Fibroblast of skin of right biceps (primary cell): ENCODE results near the gene ANKS4B.
"Not testable (repeated sequence)": the region's sequence is repeated elsewhere in the genome, so short reads cannot be mapped to it uniquely, and the experiment has no call there.

Experiments
- DNase-seq: peaks from one replicate; pipeline ENCODE4 v3.0.0-alpha.2; 2013

ANKS4B gene

DNA sequence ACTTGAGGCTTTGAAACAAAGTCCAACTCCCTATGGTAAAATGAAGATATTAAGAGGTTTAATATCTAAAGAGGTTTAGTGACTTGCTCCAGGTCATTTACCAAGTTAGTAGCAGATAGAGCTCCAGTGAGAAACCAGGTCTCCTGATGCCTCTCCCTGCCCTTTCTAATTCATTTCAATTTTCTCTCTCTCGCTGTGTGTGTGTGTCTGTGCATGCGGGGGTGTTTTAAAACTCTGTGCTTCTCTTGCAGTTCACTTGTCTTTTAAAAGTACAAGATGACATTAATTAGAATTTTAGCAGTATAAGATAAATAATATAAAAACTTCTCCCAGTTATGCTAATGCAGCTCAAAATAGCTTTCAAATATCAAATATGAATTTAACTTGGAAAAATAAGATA is 13.9 kb upstream of the ANKS4B start:
- DNase-seq, result no peak

DNA sequence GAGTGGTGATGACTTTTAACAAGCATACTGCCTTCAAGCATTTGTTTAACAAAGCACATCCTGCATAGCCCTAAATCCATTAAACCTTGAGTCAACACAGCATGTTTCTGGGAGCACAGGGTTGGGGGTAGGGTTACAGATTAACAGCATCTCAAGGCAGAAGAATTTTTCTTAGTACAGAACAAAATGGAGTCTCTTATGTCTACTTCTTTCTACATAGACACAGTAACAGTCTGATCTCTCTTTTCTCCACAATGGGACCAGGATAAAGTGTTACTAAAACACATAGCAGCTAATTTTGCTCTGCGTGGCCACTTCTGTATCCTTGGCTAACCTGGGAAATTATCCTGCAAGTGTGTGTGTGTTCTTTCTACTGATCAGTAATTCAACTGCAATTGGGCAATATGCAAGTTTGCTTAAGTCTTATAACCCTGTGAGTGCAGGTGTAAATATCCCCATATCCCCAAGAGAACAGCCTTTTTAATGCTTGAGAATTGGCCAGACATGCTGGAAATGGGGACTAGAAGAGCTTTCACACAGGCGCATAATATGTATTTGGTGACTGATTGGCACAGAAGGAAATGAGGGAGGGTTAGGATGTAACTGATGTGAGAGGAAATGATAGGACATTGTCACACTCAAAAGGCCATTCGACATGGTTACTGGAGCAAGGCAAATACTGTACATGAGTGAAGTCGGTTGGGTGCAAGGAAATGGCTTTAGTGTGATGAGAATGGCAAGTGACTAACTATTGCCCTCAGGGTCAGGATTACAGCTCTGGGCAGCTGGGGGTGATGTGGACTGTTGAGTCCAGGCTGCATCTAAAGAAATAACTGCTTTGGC is 10.8 kb upstream of the ANKS4B start:
- no peak for DNase-seq

DNA sequence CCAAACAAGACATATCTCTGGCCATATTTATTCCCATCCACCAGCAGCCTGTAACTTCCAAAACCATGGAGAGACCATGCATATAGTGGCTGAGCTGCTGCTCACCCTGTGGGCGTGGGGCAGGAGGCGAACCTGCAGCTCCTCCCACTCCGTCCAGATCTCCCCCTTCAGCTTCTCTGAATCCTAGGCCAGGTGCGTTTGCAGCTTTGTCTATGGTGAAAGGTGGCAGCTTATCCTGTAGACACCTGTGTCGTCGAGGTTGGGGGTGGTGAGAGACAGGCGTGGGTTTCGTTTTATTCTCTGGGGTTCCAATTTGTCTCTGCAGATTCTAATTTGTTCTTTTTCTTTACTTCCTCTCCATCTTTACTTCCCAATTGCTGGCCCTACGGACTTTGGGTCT is 9.7 kb upstream of the ANKS4B start:
- DNase-seq, result no peak

DNA sequence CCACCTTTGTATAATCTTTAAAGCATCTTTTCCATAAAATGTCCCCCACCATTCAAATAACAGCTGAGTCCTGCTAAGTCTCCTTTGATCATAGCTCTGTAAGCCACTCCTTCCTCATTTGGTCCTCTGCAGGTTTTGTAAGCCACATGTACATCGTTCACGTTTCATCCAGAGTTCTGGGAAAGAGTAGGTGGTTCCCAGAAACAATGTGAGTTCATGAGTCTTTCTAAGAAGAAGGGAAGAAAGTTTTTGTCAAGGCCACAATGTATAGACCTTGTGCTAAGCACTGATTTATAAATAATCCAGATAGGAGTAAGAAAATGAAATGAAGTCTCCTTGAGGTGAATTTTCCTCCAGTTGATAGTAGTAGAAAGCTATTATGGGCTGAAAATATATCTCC is 8.7 kb upstream of the ANKS4B start:
- no peak for DNase-seq

DNA sequence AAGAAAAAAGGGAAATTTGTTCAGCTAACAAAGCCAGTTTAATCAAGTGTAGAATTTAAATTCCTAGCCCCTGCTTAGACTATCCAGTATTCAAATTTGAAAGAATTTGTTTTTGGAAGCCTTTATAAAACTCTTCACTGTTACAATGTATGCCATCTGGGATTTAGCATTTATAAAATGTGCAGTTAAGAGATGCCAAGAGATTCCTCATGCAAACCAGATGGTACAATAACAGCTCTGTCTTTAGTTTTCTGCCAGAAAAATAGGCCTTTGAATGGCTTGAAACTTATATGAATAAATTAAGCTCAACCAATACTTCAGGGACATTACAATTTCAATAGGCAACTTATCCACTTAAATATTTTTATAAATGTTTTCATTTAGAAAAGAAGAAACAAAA is 6.8 kb upstream of the ANKS4B start:
- no peak for DNase-seq

DNA sequence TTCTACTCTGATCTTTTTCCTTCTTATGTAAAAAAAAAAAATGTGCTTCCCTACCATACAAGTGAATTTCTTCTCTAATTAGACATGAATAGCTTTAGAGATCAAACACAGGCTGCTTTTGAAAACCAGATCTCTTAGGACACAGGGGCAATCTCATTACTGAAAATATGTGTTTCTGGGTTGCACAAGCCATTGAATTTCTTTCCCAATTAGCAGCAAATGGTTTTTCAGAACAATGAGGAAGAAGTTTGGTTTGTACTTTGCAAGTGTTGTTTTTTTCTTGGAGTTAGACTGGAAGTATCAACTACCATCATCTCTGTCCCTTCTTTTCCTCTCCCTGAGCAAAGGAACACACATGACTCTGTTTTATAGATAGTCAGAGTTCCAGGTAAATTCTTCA is 5.6 kb upstream of the ANKS4B start:
- no peak for DNase-seq

DNA sequence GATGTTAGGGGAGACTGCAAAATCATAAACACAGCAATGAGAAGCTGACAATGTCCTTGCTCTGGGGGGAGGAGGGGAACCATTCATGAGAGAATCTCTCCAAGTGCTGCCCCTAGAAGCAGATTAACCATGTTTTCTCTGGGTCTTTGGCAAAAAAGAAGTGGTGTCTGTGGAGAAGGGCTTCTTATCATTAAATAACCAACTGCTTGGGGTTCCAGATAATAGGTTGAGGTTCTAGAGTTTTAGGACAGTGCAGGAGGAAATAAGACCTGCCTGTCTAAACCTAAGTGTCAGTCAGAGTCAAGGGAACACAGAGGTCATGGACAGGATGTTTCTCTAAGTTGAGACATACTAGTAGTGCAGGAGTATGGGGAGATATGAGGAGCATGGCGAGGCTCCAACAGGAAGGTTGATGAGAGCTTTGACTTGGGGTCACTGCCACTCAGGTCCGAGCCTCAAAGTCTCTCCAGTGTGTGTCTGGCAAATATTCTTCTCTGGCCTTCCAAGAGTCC is 5.1 kb upstream of the ANKS4B start:
- no peak for DNase-seq

DNA sequence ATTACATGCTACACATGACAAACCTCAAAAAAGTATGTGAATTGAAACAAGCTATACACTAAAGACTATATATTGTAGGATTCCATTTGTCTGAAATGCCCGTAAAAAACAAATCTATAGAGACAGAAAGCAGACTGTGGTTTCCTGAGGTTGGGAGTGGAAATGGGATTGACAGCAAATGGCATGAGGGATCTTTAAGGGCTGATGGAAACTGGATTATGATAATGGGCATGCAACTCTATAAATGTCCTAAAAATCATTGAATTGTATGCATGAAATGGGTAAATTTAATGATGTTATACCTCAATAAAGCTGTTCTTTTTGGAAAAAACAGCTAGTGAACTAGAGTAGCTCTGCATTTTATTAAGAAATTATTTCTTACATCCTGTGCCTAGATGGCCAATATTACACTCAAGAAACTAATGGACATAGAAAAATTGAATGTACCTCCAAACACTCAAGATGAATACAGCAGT is 416 bp upstream of the ANKS4B start:
- DNase-seq, result no peak

DNA sequence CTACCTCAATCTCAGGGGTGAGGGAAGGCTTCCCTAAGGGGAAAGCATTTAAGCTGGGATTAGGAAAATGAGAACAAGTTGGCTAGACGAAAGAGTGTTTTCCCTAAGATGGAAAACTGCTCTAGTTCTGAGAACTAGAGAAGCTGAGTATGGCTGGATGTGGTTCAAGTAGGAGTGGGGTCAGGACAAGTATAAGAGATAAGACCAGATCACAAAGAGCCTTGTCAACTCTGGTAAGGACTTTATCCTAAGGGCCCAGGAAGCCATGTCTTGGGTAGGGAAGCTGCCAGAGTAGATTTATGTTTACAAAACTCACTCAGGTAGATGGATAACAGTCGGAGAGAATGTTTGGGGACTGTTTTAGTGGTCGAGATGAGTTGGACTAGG is 1.7 kb downstream of the ANKS4B start:
- no peak for DNase-seq

DNA sequence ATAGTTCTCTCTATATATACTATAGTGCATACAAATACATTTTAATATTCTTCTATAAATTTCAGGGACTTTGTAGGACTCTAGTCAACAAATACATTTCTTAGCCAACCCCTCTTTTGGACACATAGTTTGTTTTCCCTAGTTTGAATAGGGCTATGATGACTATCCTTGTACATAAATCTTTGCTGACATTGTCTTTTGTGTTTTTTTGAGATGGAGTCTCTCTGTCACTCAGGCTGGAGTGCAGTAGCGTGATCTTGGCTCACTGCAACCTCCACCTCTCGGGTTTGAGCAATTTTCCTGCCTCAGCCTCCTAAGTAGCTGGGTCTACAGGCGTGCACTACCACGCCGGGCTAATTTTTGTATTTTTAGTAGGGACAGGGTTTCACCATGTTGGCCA is 3.3 kb downstream of the ANKS4B start:
- DNase-seq, result no peak

DNA sequence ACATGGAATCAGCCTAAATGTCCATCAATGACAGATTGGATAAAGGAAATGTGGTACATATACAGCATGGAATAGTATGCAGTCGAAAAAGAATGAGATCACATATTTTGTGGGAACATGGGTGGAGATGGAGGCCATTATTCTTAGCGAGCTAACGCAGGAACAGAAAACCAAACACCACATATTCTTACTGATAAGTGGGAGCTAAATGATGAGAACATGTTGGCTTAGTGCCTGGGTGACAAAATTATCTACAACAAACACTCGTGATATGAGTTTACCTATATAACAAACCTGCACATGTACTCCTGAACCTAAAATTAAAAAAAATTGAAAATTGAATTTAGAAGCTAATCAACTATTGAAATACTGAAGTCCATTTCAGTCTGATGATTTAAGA is 6.1 kb downstream of the ANKS4B start:
- no peak for DNase-seq

DNA sequence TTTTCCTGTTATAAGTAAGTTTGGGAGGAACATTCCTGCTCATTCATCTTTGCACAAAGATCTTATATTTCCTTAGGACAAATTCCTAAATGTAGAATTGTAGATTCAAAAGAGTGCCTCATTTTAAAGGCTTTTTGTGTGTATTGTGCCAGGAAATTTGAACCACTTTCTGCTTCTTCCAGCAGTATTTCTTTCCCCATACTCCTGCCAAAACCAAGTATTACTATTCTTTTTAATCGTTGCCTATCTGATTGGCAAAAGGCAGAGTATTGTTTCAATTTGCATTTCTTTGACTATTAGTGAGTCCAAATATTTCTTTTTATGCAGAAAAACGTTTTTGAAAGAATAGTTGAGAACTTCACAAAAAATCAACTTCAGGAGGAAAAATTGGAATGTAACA is 9.3 kb downstream of the ANKS4B start:
- DNase-seq, result no peak

DNA sequence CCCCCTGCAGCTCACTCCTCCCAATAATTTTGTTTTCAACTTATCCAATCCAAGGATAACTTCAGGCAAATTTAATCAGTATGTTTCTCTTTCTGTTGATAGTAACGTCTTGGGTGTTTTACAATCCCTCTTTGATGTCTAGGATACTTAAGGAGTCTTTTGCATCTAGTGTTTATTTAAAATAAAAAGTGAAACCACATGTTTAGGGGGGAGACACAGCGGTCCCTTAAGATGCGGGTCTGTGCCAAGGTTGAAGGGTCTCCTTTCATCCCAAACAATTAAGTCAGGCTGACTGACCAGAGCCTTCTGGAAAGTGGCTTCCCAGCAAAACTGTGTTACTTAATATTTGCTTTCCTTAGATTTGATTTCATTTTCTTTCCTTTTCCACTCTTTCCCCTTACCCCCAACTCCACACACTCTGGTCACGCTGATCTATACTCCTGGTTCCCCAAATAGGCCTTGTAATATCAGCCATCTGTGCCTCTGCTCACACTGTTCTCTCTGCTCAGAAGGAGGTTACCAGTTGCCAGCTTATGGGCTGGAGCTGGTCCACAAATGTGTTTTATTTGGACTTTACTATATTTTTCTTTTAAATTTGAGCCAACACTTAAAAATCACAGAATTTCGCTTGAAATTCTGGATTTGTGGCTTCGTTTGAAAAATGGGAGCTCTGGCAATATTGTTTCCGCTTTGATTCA is 11.2 kb downstream of the ANKS4B start:
- DNase-seq, result no peak

DNA sequence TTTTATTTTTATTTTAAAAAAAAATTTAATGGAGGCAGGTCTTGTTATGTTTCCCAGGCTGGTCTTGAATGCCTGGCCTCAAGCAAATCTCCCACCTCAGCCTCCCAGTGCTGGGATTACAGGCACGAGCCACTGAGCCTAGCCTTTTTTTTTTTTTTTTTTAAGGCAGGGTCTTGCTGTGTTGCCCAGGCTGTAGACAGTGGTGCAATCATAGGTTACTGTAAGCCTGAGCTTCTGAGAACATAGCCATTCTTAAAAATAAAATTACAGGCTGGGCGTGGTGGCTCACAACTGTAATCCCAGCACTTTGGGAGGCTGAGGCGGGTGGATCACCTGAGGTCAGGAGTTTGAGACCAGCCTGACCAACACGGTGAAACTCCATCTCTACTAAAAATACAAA is 14.7 kb downstream of the ANKS4B start:
- DNase-seq, result not testable (repeated sequence)

DNA sequence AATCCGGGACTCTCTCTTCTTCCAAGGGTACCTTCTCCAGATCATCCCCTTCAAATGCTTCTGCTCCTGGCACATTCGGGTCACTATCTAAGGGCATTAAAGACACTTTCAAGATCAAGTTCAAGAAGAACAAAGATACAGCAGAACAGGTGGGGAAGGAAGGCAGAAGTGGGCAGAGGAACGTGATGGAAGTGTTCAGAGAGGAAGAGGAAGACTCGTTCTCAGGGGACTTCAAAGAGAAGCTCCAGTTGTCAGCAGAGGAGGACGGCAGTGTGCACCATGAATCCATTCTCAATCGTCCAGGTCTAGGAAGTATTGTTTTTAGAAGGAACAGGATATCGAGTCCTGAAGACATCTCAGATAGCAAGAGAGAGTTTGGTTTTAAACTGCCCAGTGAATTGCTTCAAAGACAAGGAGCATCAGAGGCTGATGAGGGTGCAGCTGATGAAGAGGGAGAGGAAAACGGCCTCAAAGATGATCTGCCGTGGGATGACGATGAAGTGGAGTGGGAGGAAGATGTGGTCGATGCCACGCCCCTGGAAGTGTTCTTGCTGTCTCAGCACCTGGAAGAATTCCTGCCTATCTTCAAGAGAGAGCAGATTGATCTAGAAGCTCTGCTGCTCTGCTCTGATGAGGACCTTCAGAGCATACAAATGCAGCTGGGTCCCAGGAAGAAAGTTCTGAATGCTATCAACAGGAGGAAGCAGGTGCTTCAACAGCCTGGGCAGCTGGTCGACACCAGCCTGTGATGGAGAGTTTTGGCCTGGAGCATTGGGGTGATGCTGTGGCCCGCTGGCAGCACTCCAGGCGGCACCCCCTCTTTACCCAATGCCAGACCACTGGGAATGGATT is 16.8 kb downstream of the ANKS4B start:
- no peak for DNase-seq

DNA sequence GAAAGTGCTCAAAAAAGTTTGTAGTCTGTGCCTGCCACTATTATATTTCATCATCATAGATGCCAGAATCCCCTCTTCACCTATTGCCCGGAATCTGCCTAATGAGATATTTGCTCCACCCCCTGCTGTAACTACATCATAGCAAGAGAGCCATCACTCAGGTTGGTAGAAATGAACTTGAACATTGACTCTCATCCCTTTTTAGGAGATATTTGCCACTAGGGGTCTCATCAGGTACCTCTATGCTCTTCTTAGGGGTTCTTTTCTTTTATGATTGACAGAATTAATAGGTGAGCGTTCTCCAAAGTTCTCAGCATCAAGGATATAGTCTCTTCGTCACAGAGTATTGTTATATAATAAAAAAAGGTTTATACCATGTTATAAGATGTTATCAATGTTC is 20.0 kb downstream of the ANKS4B start:
- no peak for DNase-seq

DNA sequence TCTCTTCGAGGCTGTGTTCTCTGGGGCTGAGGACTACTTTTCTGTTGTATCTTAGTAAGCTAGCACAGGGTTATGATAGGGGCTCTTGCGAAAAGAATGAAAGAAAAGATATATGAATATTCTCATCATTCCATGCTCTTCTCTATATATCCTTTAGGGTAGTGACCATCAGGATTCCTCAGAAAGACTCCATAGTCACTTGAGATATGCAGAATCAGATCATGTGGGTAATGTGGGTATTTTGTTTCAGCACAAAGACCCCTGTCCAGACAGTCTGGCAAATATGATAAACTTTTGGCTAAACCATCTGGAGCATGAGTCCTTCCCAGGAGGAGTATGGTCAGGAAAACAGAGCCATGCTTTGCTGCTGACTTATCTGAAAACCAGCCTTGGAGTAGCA is 23.1 kb downstream of the ANKS4B start:
- DNase-seq, result no peak

DNA sequence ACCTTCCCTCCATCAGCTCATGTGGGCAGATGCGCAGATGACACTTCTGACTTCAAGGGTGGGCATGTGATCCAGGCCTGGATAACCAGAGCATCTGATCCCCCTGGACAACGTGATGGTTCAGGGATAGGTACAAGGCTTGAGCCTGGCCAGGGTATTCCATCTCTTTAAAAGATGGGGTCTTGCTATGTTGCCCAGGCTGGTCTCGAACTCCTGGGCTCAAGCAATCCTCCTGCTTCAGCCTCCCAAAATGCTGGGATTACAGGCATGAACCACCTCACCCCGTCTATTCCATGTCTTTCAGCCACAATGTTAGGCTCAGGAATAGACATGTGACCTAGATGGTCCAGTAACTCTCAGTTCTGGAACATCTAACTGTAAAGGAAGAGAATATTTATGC is 23.8 kb downstream of the ANKS4B start:
- no peak for DNase-seq

DNA sequence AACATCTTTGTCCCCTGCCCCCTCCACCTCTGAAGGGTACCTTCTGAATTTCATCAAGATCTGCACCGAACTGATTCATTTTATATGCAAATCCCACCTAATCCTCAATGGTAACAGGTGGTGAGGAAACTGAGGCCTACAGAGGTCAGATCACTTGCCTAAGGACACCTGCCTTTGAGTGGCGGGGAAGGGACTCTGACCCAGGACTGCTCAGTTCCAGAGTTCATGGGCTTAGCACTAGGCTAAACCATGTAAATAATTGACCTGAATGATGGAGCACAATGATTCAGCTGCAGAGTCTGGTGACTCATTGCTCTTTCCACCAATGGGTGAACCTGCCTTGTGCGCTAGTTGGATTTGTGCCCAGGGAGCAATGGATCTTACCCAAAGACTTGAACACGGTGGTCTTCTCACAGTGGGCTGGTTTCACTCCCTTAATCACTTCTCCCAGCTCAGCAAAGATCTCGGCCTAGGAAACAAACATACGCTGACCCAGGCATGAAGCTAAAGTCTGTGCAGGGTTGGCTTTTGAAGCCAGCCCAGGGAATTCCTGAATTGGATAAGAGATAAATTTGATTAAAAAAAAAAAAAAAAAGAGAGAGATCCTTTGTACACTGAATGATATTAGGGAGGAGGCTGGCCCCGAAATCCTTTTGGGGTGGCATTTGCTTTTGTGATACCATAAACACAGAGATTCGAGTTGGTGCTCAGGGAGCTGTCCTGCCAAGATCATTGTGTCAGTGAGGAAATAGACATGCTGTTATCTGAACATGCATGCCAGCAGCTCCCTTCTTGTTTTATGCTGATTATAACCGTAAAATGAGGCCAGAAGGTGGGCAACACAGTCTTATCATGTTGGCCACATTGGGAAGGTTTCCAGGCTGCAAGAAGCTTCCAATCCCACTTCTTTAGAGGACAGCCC is 27.6 kb downstream of the ANKS4B start:
- DNase-seq, result peak; percentile 88

DNA sequence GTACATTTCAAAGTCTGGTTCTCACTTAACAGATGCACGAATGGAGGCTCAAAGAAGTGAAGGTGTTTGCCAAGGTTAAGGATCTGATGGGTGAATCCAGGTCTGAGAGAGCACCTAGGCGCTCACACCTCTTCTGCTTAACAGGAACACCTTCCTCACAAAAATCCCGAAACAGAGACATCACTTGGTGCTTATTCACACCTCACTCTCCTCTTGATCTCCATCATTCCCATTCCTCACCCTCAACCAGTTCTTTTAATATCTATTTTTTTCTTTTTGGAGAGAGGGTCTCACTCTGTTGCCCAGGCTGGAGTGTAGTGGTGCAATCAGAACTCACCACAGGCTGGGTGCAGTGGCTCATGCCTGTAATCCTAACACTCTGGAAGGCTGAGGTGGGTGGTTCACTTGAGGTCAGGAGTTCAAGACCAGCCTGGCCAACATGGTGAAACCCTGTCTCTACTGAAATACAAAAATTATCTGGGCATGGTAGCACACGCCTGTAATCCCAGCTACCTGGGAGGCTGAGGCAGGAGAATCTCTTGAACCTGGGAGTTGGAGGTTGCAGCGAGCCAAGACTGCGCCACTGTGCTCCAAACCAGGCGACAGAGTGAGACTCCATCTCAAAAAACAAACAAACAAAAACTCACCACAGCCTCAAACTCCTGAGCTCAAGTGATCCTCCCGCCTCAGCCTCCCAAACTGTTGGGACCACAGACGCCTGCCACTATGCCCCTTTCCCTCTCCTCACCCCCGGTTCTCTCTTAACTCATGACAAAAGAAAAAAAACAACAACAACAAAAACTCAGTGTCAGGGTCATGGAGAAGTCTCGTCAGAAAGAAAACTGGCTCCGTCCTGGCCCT is 29.5 kb downstream of the ANKS4B start:
- no peak for DNase-seq
